ENCODE data around the gene CAMTA1. TPM values are rescaled to one million over a fixed set of nuclear protein-coding genes. Genes with fewer than 3 reads are reported as not detected.

Gene CAMTA1
- total and polyA plus RNA-seq, 4 donors = 18.0 to 93.5 (median 35.8) TPM

DNA sequence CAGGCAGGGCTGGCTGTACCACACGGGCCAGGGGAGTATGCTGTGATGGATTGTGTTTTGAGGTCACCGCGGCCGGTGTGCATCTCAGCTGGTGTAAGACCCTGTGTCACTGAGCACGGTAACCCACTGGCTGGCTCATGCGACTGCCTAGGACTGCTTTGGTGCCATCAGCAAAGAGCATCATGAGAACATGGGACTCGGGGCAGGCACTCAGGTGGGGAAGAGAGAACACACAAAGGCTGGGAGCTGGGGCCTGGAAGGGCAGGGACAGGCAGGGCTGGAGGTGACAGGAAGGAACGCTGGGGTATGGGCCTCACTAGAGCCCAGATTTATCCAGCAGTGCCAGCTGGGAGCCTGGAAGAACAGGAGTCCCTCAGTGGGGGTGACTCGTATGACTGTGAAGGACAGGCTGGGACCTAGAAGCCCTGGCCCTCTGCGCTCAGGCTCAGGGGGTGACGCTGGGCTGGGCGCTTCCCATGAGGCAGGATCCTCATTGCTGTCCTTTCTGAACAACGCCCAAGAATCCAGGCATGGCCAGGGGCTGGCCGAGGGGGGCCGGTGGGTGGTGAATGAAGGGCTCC is 775.4 kb downstream of the CAMTA1 start:
- Histone ChIP-seq H3K9ac (ENCODE audit: low read depth in 1 of 2, low read length in 2 of 2) (no peak overlapping the region), H3K36me3 (ENCODE audit: control insufficient read depth in 4 of 4, insufficient read depth in 3 of 4, low read depth in 1 of 4, low read length in 3 of 4) (no peaks in the 10 kb centered on the region), H3K4me1 (ENCODE audit: control insufficient read depth in 4 of 4, insufficient read depth in 4 of 4, low read length in 3 of 4) (no peaks in the 10 kb centered on the region), H3K9me3 (ENCODE audit: control insufficient read depth in 4 of 4, low read length in 3 of 4) (no peaks in the 10 kb centered on the region), H3K4me3 (ENCODE audit: low read depth in 1 of 3, low read length in 3 of 3) (no peak overlapping the region), H3K27me3 (ENCODE audit: control insufficient read depth in 4 of 4, insufficient read depth in 4 of 4, low read length in 3 of 4) (no peaks in the 10 kb centered on the region), H3K27ac (ENCODE audit: low read depth in 1 of 2, low read length in 2 of 2) (no peak overlapping the region)
- DNase-seq (ENCODE audit: low spot score) = no peak
- WGBS = 95% methylated on average over 15 of the region's 15 CpGs
- TF ChIP-seq NR2F2 (IDR thresholded peaks at IDR 0.05) (no peak), RAD21 (IDR thresholded peaks at IDR 0.05) (no peak), FOXA2 (IDR thresholded peaks at IDR 0.05) (no peak), RXRA (IDR thresholded peaks at IDR 0.05) (no peak), HNF4G (IDR thresholded peaks at IDR 0.05) (no peak), HNF4A (conservative IDR thresholded peaks at IDR 0.05) (no peak), JUND (IDR thresholded peaks at IDR 0.05) (no peak), YY1 (IDR thresholded peaks at IDR 0.05) (no peak), TAF1 (conservative IDR thresholded peaks at IDR 0.05) (no peak), GABPA (IDR thresholded peaks at IDR 0.05 in 1 of 2, conservative IDR thresholded peaks at IDR 0.05 in 1 of 2) (no peak), EGR1 (IDR thresholded peaks at IDR 0.05; ENCODE audit: low read depth in 2 of 2) (no peak), FOXA1 (IDR thresholded peaks at IDR 0.05) (no peak), SP1 (IDR thresholded peaks at IDR 0.05) (no peak)
- TF ChIP-seq, protein P1, sequence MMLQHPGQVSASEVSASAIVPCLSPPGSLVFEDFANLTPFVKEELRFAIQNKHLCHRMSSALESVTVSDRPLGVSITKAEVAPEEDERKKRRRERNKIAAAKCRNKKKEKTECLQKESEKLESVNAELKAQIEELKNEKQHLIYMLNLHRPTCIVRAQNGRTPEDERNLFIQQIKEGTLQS (IDR thresholded peaks at IDR 0.05) = no peak
- TF ChIP-seq, protein P2, sequence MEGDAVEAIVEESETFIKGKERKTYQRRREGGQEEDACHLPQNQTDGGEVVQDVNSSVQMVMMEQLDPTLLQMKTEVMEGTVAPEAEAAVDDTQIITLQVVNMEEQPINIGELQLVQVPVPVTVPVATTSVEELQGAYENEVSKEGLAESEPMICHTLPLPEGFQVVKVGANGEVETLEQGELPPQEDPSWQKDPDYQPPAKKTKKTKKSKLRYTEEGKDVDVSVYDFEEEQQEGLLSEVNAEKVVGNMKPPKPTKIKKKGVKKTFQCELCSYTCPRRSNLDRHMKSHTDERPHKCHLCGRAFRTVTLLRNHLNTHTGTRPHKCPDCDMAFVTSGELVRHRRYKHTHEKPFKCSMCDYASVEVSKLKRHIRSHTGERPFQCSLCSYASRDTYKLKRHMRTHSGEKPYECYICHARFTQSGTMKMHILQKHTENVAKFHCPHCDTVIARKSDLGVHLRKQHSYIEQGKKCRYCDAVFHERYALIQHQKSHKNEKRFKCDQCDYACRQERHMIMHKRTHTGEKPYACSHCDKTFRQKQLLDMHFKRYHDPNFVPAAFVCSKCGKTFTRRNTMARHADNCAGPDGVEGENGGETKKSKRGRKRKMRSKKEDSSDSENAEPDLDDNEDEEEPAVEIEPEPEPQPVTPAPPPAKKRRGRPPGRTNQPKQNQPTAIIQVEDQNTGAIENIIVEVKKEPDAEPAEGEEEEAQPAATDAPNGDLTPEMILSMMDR (IDR thresholded peaks at IDR 0.05; ENCODE audit: low read depth, low read length, missing input control) = no peak
- TF ChIP-seq, protein P3, sequence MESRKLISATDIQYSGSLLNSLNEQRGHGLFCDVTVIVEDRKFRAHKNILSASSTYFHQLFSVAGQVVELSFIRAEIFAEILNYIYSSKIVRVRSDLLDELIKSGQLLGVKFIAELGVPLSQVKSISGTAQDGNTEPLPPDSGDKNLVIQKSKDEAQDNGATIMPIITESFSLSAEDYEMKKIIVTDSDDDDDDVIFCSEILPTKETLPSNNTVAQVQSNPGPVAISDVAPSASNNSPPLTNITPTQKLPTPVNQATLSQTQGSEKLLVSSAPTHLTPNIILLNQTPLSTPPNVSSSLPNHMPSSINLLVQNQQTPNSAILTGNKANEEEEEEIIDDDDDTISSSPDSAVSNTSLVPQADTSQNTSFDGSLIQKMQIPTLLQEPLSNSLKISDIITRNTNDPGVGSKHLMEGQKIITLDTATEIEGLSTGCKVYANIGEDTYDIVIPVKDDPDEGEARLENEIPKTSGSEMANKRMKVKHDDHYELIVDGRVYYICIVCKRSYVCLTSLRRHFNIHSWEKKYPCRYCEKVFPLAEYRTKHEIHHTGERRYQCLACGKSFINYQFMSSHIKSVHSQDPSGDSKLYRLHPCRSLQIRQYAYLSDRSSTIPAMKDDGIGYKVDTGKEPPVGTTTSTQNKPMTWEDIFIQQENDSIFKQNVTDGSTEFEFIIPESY (IDR thresholded peaks at IDR 0.05) = no peak
- TF ChIP-seq, protein P4, sequence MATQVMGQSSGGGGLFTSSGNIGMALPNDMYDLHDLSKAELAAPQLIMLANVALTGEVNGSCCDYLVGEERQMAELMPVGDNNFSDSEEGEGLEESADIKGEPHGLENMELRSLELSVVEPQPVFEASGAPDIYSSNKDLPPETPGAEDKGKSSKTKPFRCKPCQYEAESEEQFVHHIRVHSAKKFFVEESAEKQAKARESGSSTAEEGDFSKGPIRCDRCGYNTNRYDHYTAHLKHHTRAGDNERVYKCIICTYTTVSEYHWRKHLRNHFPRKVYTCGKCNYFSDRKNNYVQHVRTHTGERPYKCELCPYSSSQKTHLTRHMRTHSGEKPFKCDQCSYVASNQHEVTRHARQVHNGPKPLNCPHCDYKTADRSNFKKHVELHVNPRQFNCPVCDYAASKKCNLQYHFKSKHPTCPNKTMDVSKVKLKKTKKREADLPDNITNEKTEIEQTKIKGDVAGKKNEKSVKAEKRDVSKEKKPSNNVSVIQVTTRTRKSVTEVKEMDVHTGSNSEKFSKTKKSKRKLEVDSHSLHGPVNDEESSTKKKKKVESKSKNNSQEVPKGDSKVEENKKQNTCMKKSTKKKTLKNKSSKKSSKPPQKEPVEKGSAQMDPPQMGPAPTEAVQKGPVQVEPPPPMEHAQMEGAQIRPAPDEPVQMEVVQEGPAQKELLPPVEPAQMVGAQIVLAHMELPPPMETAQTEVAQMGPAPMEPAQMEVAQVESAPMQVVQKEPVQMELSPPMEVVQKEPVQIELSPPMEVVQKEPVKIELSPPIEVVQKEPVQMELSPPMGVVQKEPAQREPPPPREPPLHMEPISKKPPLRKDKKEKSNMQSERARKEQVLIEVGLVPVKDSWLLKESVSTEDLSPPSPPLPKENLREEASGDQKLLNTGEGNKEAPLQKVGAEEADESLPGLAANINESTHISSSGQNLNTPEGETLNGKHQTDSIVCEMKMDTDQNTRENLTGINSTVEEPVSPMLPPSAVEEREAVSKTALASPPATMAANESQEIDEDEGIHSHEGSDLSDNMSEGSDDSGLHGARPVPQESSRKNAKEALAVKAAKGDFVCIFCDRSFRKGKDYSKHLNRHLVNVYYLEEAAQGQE (IDR thresholded peaks at IDR 0.05) = no peak
- TF ChIP-seq, protein P5, sequence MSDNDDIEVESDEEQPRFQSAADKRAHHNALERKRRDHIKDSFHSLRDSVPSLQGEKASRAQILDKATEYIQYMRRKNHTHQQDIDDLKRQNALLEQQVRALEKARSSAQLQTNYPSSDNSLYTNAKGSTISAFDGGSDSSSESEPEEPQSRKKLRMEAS (IDR thresholded peaks at IDR 0.05) = no peak

Measured in liver (tissue), 9 donors.